Cardiac muscle cell (in vitro differentiated cells and primary cell): Measurements from ENCODE around the gene DIP2B. TPM values are rescaled to one million over a fixed set of nuclear protein-coding genes. Genes with fewer than 3 reads are reported as not detected.
A peak's percentile ranks its signal among the peaks of the same experiment; 100 is the strongest.

Source experiments
- DNase-seq, 2 donors: peaks; one replicate each; pipeline versions ENCODE4 v3.0.0 to v3.0.0-alpha.2; 2010 to 2017; ENCODE audit warnings: low read depth in 1 of 2, low spot score in 1 of 2
- H3K27ac ChIP-seq: fragments of 200-600 bp; sonication (generic); 2 replicates; pipeline ENCODE4 v1.5.1; 2016
- H3K27me3 ChIP-seq: fragments of 200-600 bp; sonication (generic); 2 replicates; pipeline ENCODE4 v1.6.0; 2016; ENCODE audit warnings: control low read depth
- H3K36me3 ChIP-seq: fragments of 200-600 bp; sonication (generic); 2 replicates; pipeline ENCODE4 v1.5.1; 2016; ENCODE audit warnings: control low read depth
- H3K4me1 ChIP-seq: fragments of 200-600 bp; sonication (generic); 2 replicates; pipeline ENCODE4 v1.8.1; 2017; ENCODE audit warnings: low read depth, mild to moderate bottlenecking, mixed run types
- H3K4me3 ChIP-seq: fragments of 200-600 bp; sonication (generic); 2 replicates; pipeline ENCODE4 v1.5.1; 2016; ENCODE audit warnings: mild to moderate bottlenecking
- H3K9me3 ChIP-seq: fragments of 200-600 bp; sonication (generic); 2 replicates; pipeline ENCODE4 v1.5.1; 2017; ENCODE audit warnings: low read depth, mild to moderate bottlenecking, control low read depth
- polyA plus RNA-seq: library from polyadenylated mRNA; unstranded; fragments of >200 nt; fragmentation: Nextera tagmentation; extraction: Ambion mirVana; gene quantifications from 2 replicates; pipeline ENCODE4 v1.2.1, GENCODE V29; 2016
- total RNA-seq: library from RNA; depleted of rRNA; stranded (reverse); fragments of >200 nt; gene quantifications from 2 replicates; pipeline ENCODE4 v1.2.3, GENCODE V29; 2016
- TF ChIP-seq, protein P1 (sequence below): IDR thresholded peaks from 2 replicates; pipeline ENCODE4 v1.5.1; 2012; ENCODE audit warnings: low read depth, mild to moderate bottlenecking, low read length

Gene DIP2B
- total and polyA plus RNA-seq, 2 experiments from 2014 or later, result 15.5 to 55.1 TPM

DNA sequence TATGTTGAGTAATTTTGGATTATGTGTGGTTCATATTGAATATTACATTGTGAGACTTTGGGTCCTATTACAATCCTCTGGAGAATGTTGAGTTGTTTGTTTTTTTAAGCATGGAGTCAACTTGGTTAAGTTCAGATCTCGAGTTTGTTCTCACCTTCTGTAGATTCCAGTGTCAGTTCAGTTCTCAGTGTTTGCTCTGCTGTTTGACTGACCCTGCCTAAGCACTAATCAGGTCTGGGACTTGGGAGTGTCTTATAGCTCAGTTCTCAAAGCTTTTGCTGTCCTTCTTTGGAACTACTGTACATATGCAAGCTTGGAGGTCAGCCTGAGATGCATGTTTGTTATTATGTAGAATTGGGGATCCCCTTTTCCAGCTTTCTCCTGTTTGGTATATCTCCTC, 63.1 kb downstream of the DIP2B start:
- H3K4me1 ChIP-seq, result peaks cover 28% of the 10 kb centered on the region
- H3K9me3 ChIP-seq, result no peaks in the 10 kb centered on the region
- DNase-seq, result peak in 1 of 2 donors; percentile 25
- H3K27ac ChIP-seq, result peak overlapping the region; percentile 89
- H3K27me3 ChIP-seq, result no peaks in the 10 kb centered on the region
- no peak overlapping the region for H3K4me3 ChIP-seq
- H3K36me3 ChIP-seq, result no peaks in the 10 kb centered on the region
- TF ChIP-seq, protein P1, sequence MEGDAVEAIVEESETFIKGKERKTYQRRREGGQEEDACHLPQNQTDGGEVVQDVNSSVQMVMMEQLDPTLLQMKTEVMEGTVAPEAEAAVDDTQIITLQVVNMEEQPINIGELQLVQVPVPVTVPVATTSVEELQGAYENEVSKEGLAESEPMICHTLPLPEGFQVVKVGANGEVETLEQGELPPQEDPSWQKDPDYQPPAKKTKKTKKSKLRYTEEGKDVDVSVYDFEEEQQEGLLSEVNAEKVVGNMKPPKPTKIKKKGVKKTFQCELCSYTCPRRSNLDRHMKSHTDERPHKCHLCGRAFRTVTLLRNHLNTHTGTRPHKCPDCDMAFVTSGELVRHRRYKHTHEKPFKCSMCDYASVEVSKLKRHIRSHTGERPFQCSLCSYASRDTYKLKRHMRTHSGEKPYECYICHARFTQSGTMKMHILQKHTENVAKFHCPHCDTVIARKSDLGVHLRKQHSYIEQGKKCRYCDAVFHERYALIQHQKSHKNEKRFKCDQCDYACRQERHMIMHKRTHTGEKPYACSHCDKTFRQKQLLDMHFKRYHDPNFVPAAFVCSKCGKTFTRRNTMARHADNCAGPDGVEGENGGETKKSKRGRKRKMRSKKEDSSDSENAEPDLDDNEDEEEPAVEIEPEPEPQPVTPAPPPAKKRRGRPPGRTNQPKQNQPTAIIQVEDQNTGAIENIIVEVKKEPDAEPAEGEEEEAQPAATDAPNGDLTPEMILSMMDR, result no peak

DNA sequence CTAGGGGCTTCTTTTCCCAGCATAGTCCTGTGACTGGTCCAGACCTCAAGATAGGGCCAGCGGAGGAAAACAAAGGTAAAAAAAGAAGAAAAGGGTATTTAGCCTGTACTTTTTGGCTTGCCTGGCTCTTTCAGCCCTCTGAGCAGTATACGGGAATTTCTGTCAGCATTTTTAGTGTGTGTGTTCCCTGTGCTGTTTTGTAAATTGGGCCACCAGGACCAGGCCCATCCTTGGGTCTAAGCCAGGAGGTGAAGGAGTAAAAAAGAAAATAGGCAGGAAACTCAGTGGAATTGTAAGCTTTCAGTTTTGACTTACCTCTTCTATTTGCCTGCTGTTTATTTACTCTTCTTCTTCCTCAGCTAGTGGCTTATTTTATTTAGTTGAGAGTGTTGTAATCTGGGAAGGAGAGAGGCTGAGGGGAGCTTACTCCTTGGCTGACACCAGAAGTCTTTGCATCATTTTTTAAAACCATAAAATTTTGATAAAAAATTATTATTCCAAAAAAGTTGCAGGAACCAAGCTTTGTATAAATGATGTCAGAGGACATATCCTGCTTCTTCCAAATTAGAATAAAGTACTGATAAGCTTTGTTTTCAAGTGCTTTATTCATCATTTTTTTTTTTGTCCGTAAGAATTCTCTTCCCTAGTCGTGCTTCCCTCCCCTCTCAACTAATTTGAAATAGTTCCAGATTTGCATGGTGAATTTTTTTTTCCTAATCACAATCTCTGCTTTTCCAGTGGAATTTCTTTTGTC, 63.7 kb downstream of the DIP2B start:
- peak in 1 of 2 donors; percentile 69 for DNase-seq
- TF ChIP-seq, protein P1, result no peak
- H3K27me3 ChIP-seq, result no peaks in the 10 kb centered on the region
- H3K27ac ChIP-seq, result peak overlapping the region; percentile 89
- no peaks in the 10 kb centered on the region for H3K9me3 ChIP-seq
- no peaks in the 10 kb centered on the region for H3K36me3 ChIP-seq
- H3K4me1 ChIP-seq, result peaks cover 34% of the 10 kb centered on the region
- H3K4me3 ChIP-seq, result no peak overlapping the region

DNA sequence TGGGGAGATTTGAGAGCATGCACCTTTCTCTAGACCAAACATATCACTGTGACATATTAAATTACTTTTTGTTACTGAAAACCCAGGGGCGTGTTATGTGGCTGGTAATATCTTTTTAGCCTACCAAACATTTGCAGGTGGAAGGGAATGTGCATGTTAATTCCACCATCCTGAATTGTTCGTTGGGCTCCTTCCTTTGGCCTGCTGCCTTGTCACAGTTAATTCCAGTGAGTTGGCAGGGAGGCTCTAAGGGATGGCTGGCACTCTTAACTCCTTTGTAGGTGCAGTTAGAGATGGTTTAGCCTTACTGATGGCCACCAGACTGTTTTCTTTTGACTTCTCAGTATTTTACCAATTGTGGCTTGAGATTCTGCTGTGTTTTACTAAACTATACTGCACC, 64.5 kb downstream of the DIP2B start:
- TF ChIP-seq, protein P1, result no peak
- Histone ChIP-seq H3K4me1 (peaks cover 36% of the 10 kb centered on the region), H3K9me3 (no peaks in the 10 kb centered on the region), H3K4me3 (no peak overlapping the region), H3K27ac (peak overlapping the region; percentile 46), H3K27me3 (no peaks in the 10 kb centered on the region), H3K36me3 (no peaks in the 10 kb centered on the region)
- peak in 1 of 2 donors; percentile 17 for DNase-seq

DNA sequence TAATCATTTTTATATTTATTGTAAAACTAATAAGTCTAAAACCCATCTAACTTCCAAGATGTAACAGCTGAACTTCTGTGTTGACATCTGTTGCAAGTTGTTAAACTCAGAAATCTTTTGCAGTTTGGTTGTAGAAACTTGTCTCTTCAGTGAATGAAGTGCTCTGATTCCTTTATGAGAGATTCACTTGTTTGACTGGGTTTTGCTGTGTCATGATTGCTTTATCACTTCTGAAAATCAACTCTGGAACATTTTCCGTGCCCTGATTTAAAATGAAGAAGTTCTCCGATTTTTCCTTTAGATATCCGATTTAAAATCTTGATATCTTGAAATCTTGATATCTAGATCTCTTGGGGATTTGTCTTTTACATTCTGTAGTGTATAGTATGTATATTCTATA, 65.1 kb downstream of the DIP2B start:
- H3K27me3 ChIP-seq, result no peaks in the 10 kb centered on the region
- no peak for DNase-seq
- H3K27ac ChIP-seq, result peak overlapping the region; percentile 46
- no peaks in the 10 kb centered on the region for H3K9me3 ChIP-seq
- H3K36me3 ChIP-seq, result no peaks in the 10 kb centered on the region
- TF ChIP-seq, protein P1, result no peak
- peaks cover 42% of the 10 kb centered on the region for H3K4me1 ChIP-seq
- no peak overlapping the region for H3K4me3 ChIP-seq

DNA sequence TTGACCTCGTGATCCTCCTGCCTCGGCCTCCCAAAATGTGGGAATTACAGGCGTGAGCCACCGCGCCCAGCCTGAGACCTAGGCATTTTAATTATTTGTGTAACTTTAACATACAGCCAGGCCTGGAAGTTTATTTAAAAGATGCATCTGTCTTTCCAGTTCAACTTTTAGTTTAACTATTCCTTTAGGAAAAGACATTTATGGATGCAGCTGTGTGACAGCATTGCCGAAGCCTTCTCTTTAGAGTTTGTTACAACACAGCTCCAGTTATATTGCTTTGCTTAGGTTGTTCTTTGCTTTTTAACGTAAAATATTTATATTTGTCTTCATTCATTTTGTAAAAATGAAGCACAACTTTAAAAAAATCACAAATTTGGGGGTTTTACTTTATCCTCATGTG, 67.0 kb downstream of the DIP2B start:
- peak overlapping the region; percentile 55 for H3K27ac ChIP-seq
- no peaks in the 10 kb centered on the region for H3K27me3 ChIP-seq
- TF ChIP-seq, protein P1, result no peak
- no peaks in the 10 kb centered on the region for H3K9me3 ChIP-seq
- no peak for DNase-seq
- no peak overlapping the region for H3K4me3 ChIP-seq
- H3K4me1 ChIP-seq, result peaks cover 43% of the 10 kb centered on the region
- no peaks in the 10 kb centered on the region for H3K36me3 ChIP-seq
